ENCODE measurements around the gene MT1G.

DNA sequence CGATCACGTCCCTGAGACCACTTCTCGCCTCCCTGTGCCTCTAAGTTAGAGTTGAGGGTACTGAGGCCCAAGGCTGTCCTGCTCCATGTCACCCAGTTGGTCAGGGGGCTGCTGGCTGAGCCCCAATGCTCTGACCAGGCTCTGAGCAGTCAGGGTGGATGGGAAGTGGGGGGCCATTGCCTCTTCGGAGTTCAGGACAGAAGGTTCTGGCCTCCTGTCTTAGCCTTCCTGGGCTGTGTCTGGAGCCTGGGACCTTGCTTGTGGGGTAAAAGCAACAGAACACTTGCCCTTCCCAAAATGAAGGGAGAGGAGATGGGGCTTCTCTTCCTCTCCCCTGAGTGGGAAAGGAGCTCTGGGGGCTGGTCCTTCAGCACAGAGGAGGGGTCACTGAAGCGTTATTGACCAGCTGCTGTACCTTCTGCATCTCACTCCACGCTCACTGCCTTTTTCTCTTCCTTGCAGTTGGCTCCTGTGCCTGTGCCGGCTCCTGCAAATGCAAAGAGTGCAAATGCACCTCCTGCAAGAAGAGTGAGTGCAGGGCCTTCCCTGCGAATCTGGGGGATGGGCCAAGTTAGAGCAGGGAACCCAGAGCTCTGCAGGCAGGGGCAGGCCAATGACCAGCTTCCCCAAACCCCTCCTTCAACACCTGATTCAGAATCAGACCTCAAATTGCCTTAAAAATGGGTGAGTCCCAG is 15.0 kb upstream of the MT1G start:
- no peak for TF ChIP-seq TAF1 (IDR thresholded peaks at IDR 0.05; ENCODE audit: low read depth, low read length)
- no peak for TF ChIP-seq POLR2AphosphoS5 (IDR thresholded peaks at IDR 0.05; ENCODE audit: low read depth, low read length)
- TF ChIP-seq POLR2A (IDR thresholded peaks at IDR 0.05; ENCODE audit: low read depth, low read length): no peak
- TF ChIP-seq PAX5 (IDR thresholded peaks at IDR 0.05; ENCODE audit: insufficient read depth, low read length, severe bottlenecking): no peak
- TF ChIP-seq SPI1 (IDR thresholded peaks at IDR 0.05; ENCODE audit: low read depth, low read length): no peak
- TF ChIP-seq POU2F2 (IDR thresholded peaks at IDR 0.05; ENCODE audit: low read depth, low read length): no peak
